ENCODE data around the gene SLC22A5.

GRCh38 chr5:132369474-132370180 is at the start of gene SLC22A5:
- TF ChIP-seq POLR2A (IDR thresholded peaks at IDR 0.05; ENCODE audit: low read length) (peak; percentile 66), GATA1 (IDR thresholded peaks at IDR 0.05; ENCODE audit: low read depth, low read length) (no peak)

Measured in erythroblast (primary cell).